NOMO-1 treated with DMSO at 0.1 percent for 48 hours (cell line): ENCODE results near the gene TCIRG1.
"Not testable (repeated sequence)": the region's sequence is repeated elsewhere in the genome, so short reads cannot be mapped to it uniquely, and the experiment has no call there.

Source experiments
- DNase-seq: peaks from one replicate; lab custom pipeline; 2025; ENCODE audit not compliant: unreplicated experiment; lab: John Stamatoyannopoulos, UW

The TCIRG1 gene

GRCh38 chr11:68038718-68039525, at the start of gene TCIRG1:
Gene TCIRG1 (plus strand): TSS chr11:68039025. CDS start chr11:68041272, 2,247 bp downstream.
- DNase-seq: peak; percentile 40

- DNase-seq: not testable (repeated sequence)
These were observed 48.1 kb upstream of the TCIRG1 start for GRCh38 chr11:67990546-67991346.

DNA sequence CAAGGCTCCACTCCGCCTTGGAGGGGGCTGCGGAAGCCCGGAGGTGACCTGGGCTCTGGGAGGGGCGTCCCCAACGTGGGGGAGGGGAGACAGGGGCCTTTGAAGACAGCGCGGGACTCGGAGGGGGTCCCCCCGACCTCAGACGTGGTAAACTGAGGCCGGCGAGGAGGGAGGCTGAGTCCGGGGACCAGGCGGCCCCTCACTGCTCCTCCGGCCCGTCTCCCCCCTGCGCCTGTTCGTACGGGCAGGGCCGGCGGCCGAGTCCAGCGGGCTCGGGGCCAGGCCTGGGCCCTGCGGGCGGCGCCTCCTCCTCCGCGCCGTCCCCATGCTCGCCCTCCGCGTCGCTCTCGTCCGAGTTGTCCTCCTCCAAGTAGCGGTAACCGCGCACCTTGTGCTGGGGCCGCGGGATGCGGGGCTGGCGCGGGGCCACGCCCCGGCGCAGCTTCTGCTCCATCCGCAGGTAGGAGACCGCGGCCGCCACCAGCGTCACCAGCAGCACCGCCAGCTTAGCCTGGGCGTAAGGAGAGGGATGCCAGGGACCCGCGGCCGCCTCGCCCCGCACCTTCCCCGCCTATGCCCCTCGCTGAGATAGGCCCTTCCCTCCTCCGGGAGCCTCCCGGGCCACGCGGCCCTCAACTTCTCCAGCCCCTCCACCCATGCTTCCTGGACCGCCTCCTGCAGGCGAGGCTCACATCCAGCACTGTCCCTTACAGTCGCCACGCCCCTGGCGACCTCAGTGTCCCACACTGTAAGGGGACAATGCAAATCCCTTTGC, 47.3 kb upstream of the TCIRG1 start:
- DNase-seq: not testable (repeated sequence)

GRCh38 chr11:67993821-67994220, 45.0 kb upstream of the TCIRG1 start:
- DNase-seq: not testable (repeated sequence)

- not testable (repeated sequence) for DNase-seq
These were observed 44.4 kb upstream of the TCIRG1 start for GRCh38 chr11:67994387-67994786.

DNA sequence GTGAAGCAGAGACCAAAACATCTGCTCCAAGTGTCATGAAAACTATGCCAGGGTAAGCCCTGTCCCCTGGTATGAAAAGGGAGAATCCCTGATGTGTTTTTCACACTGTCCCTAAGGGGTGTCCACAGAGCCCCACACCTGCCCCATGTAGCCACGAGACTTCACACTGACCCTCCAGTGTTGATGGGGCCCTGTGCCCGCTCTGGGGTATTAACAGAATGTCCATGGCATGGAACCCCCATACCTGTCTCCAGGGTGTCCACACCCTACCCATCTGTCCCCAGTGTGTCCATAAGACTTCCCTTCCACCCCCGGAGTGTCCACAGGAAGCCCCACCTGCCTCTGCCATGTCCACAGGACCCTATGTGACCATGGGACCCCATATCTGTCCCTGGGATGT, 43.7 kb upstream of the TCIRG1 start:
- DNase-seq: not testable (repeated sequence)

GRCh38 chr11:67995579-67995978, 43.2 kb upstream of the TCIRG1 start:
- not testable (repeated sequence) for DNase-seq

DNA sequence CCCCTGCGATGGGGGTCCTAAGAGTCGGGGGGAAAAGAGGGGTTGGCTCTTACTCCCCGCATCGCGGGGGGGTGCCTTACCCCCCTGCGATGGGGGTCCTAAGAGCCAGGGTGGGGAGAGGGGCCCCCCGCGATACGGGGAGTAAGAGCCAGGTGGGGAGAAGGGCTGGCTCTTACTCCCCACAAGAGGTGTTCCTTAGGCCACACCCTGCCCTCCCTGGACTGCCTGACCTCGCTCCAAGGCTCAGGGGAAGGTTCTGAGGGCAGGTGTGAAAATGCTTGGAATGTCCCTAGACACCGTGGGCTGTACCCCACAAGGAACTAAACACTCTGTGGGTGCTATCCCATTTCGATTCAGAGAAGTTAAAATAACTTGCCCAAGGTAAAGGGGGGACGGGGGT, 42.8 kb upstream of the TCIRG1 start:
- no peak for DNase-seq

GRCh38 chr11:67996622-67997474, 42.0 kb upstream of the TCIRG1 start:
- DNase-seq: peak; percentile 86

- no peak for DNase-seq
These were observed 41.3 kb upstream of the TCIRG1 start for GRCh38 chr11:67997475-67997921.

GRCh38 chr11:67998150-67999045, 40.4 kb upstream of the TCIRG1 start:
- no peak for DNase-seq

- no peak for DNase-seq
These were observed 39.6 kb upstream of the TCIRG1 start for GRCh38 chr11:67999201-67999629.

- no peak for DNase-seq
These were observed 39.1 kb upstream of the TCIRG1 start for GRCh38 chr11:67999704-68000103.

DNA sequence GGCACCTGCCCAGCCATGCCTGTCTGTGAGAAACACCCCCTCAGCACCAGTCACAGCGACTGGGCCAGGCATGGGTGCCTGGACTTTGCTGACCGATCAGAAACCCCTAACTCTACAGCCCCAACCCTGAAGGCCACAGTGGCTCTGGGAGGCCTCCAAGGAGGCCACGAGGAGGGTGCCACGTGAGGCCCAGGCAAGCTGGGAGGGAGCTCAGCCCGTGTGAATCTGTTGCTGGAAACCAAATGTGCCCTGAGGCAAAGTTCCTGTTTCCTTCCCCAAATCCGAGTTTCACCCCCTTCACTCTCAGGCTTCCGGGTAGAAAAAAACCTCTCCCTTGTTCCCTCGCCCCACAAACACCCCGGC, 36.3 kb upstream of the TCIRG1 start:
- peak; percentile 62 for DNase-seq

- peak; percentile 28 for DNase-seq
These were observed 35.6 kb upstream of the TCIRG1 start for GRCh38 chr11:68002938-68003845.

- DNase-seq: peak; percentile 77
These were observed 34.8 kb upstream of the TCIRG1 start, which contains the start of gene UNC93B1 for GRCh38 chr11:68003846-68004550. Gene UNC93B1 (minus strand): TSS chr11:68004097. CDS start chr11:68004043, 54 bp downstream.

DNA sequence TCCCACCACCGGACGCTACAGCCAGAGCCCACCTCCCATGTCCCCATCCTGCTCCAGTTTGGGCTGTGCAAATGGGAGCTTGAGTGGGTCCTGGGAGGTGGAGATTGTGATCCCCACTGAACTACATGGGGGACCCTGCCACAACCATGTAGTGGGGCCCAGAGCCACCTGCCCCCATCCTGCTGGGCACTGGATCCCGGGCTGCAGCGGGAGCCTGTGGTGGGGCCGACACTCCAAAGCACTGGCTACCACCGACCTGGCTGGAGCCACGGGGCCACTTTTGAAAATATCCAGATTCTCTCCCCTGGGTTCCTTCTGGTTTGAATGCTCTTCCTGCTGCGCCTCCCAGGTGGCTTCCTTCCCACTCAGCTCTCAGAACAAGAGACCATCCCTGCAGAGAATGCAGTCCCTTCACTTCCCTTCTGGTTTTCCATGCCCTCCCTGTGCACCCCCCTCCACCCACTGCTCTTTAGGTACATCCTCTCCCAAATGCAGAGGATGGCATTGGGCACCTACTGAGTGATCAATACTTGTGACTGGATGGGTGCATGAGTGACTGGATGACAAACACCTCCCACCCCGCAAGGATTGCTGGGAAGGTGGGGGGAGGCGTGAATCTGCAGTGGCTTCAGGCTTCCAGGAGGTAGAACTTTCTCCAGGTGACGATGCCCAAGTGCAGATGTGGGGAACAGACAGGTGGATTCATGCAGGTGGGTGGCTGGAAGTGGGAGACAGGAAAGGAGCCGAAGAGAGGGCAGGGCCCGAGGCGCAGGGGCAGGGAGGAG, 34.1 kb upstream of the TCIRG1 start:
- DNase-seq: no peak
